ENCODE data around the gene MRPL49. TPM values are rescaled to one million over a fixed set of nuclear protein-coding genes. Genes with fewer than 3 reads are reported as not detected.

MRPL49 gene
- total RNA-seq, 1 experiment from 2014 or later: 73.4 TPM

DNA sequence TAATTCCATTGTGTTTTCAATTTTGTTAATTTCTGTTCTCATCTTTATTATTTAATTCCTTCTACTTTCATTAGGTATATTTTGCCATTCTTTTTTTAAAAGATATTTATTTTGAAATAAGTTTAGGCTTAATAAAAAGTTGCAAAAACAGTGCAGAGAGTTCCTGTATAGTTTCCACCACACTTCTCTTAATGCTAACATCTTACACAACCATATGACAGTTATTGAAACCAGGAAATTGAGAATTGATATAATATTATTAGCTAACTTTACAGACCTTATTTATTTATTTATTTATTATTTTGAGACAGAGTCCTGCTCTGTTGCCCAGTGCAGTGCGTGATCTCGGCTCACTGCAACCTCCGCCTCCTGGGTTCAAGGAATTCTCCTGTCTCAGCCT, 34.1 kb downstream of the MRPL49 start:
- H3K4me1 ChIP-seq (ENCODE audit: insufficient read depth, low read length): no peaks in the 10 kb centered on the region
- H3K9me3 Mint-ChIP-seq: no peaks in the 10 kb centered on the region
- H2BK120ac ChIP-seq (ENCODE audit: low read depth, low read length, poor library complexity, severe bottlenecking): no peak overlapping the region
- H2BK20ac ChIP-seq (ENCODE audit: low read depth, low read length, poor library complexity, severe bottlenecking): no peak overlapping the region
- H3K18ac ChIP-seq (ENCODE audit: insufficient read length, low read depth, low read length): no peak overlapping the region
- no peaks in the 10 kb centered on the region for H3K23me2 ChIP-seq (ENCODE audit: insufficient read length, low read depth, low read length, poor library complexity, severe bottlenecking)
- H3K79me2 ChIP-seq (ENCODE audit: insufficient read depth, low read length): no peaks in the 10 kb centered on the region
- no peak overlapping the region for H3K14ac ChIP-seq (ENCODE audit: insufficient read depth, low read length)
- H3K4me1 Mint-ChIP-seq: no peaks in the 10 kb centered on the region
- H3K4ac ChIP-seq (ENCODE audit: low read depth, low read length): no peak overlapping the region
- H3K23ac ChIP-seq (ENCODE audit: insufficient read length, low read depth, low read length): no peak overlapping the region
- no peak overlapping the region for H3K4me2 ChIP-seq (ENCODE audit: insufficient read depth, insufficient read length, low read length)
- peaks cover 18% of the 10 kb centered on the region for H3K27me3 Mint-ChIP-seq (ENCODE audit: low read depth)
- no peak overlapping the region for H4K8ac ChIP-seq (replicated peaks; ENCODE audit: insufficient read length, low read depth, low read length)
- WGBS (ENCODE audit: extremely low coverage, insufficient read length, low lambda C conversion rate): no CpG with 5 or more reads among the region's 3 CpGs
- no peak overlapping the region for H3K4me3 Mint-ChIP-seq
- H3K9me3 ChIP-seq (ENCODE audit: control insufficient read depth, low read depth, low read length): no peaks in the 10 kb centered on the region
- H3K27me3 ChIP-seq (ENCODE audit: insufficient read depth, low read length): no peaks in the 10 kb centered on the region
- no peak overlapping the region for H3T11ph ChIP-seq (ENCODE audit: low read length)
- no peak overlapping the region for H2AFZ ChIP-seq (ENCODE audit: low read length)
- no peak overlapping the region for H3K27ac ChIP-seq (ENCODE audit: insufficient read length, low read depth, low read length)
- DNase-seq: no peak
- no peak overlapping the region for H2BK12ac ChIP-seq (ENCODE audit: insufficient read length, low read depth, low read length)
- no peak overlapping the region for H2BK5ac ChIP-seq (ENCODE audit: insufficient read length, low read length)
- H3K36me3 Mint-ChIP-seq (ENCODE audit: insufficient read depth in 1 of 3, low read depth in 3 of 3): no peaks in the 10 kb centered on the region
- H4K91ac ChIP-seq (ENCODE audit: insufficient read length, low read depth, low read length): no peak overlapping the region
- no peak overlapping the region for H2AK5ac ChIP-seq (ENCODE audit: insufficient read length, low read length)
- H3K9ac ChIP-seq (ENCODE audit: extremely low read depth, insufficient read length, low read length): no peak overlapping the region
- H4K20me1 ChIP-seq (ENCODE audit: control insufficient read depth, insufficient read depth, insufficient read length): no peaks in the 10 kb centered on the region
- no peak overlapping the region for H2BK15ac ChIP-seq (ENCODE audit: low read depth, low read length)
- no peak overlapping the region for H3K27ac Mint-ChIP-seq
- no peaks in the 10 kb centered on the region for H3K79me1 ChIP-seq (ENCODE audit: insufficient read depth, low read depth, low read length, poor library complexity, severe bottlenecking)
- H3K56ac ChIP-seq (ENCODE audit: insufficient read length, low read depth, low read length): no peak overlapping the region
- no peak overlapping the region for H4K5ac ChIP-seq (ENCODE audit: insufficient read length, low read depth, low read length)
- TF ChIP-seq, protein P1, sequence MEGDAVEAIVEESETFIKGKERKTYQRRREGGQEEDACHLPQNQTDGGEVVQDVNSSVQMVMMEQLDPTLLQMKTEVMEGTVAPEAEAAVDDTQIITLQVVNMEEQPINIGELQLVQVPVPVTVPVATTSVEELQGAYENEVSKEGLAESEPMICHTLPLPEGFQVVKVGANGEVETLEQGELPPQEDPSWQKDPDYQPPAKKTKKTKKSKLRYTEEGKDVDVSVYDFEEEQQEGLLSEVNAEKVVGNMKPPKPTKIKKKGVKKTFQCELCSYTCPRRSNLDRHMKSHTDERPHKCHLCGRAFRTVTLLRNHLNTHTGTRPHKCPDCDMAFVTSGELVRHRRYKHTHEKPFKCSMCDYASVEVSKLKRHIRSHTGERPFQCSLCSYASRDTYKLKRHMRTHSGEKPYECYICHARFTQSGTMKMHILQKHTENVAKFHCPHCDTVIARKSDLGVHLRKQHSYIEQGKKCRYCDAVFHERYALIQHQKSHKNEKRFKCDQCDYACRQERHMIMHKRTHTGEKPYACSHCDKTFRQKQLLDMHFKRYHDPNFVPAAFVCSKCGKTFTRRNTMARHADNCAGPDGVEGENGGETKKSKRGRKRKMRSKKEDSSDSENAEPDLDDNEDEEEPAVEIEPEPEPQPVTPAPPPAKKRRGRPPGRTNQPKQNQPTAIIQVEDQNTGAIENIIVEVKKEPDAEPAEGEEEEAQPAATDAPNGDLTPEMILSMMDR (conservative IDR thresholded peaks at IDR 0.05): no peak
